Endodermal cell (in vitro differentiated cells): ENCODE data around the gene NUDT19. TPM values are rescaled to one million over a fixed set of nuclear protein-coding genes. Genes with fewer than 3 reads are reported as not detected.
A peak's percentile ranks its signal among the peaks of the same experiment; 100 is the strongest.

Experiments used
- DNase-seq: peaks from one replicate; pipeline ENCODE4 v3.0.0-alpha.2; 2017
- H3K27ac ChIP-seq: 2 replicates; pipeline ENCODE4 v1.5.1; 2013; ENCODE audit warnings: mild to moderate bottlenecking, low read depth, low read length, moderate library complexity
- H3K27me3 ChIP-seq: 2 replicates; pipeline ENCODE4 v1.6.1; 2013; ENCODE audit warnings: mild to moderate bottlenecking, low read length, moderate library complexity; ENCODE audit not compliant: insufficient read depth, control insufficient read depth, poor library complexity, severe bottlenecking
- H3K36me3 ChIP-seq: 2 replicates; pipeline ENCODE4 v1.7.0; 2013; ENCODE audit warnings: mild to moderate bottlenecking, low read length, moderate library complexity; ENCODE audit not compliant: control insufficient read depth, insufficient read depth
- H3K4me1 ChIP-seq: one replicate; pipeline ENCODE4 v1.7.0; 2013; ENCODE audit warnings: low read length; ENCODE audit not compliant: control insufficient read depth, insufficient read depth
- H3K4me3 ChIP-seq: 2 replicates; pipeline ENCODE4 v1.5.1; 2013; ENCODE audit warnings: mild to moderate bottlenecking, low read length, moderate library complexity
- H3K9ac ChIP-seq: 2 replicates; pipeline ENCODE4 v1.6.1; 2013; ENCODE audit warnings: mild to moderate bottlenecking, low read length, moderate library complexity; ENCODE audit not compliant: poor library complexity, severe bottlenecking; ENCODE audit errors: extremely low read depth
- H3K9me3 ChIP-seq: 2 replicates; pipeline ENCODE4 v1.6.1; 2013; ENCODE audit warnings: mild to moderate bottlenecking, low read length, moderate library complexity; ENCODE audit not compliant: control insufficient read depth
- H3K27ac Mint-ChIP-seq: 2 replicates; pipeline ENCODE4 v1.8.0; 2020; ENCODE audit warnings: mixed read lengths
- H3K27me3 Mint-ChIP-seq: 2 replicates; pipeline ENCODE4 v1.8.0; 2021; ENCODE audit warnings: mild to moderate bottlenecking, mixed read lengths; ENCODE audit not compliant: insufficient read depth
- H3K36me3 Mint-ChIP-seq: 2 replicates; pipeline ENCODE4 v1.8.0; 2020; ENCODE audit warnings: low read depth, mixed read lengths
- H3K4me1 Mint-ChIP-seq: 2 replicates; pipeline ENCODE4 v1.8.0; 2020; ENCODE audit warnings: mixed read lengths
- H3K4me3 Mint-ChIP-seq: 2 replicates; pipeline ENCODE4 v1.8.0; 2020; ENCODE audit warnings: mild to moderate bottlenecking, moderate library complexity, mixed read lengths
- H3K9me3 Mint-ChIP-seq: 2 replicates; pipeline ENCODE4 v1.8.0; 2020; ENCODE audit warnings: mild to moderate bottlenecking, mixed read lengths
- CTCF ChIP-seq: fragments of 200-600 bp; sonication (generic); conservative IDR thresholded peaks from 2 replicates; pipeline ENCODE4 v1.5.0; 2021; ENCODE audit warnings: antibody characterized with exemption, mild to moderate bottlenecking
- WGBS, 2 experiments: methylation state at CpG; one replicate each; pipeline versions ENCODE4 v1.1.5 to v1.1.7; 2013; ENCODE audit warnings: missing lambda C conversion rate in 2 of 2, mixed read lengths in 1 of 2; ENCODE audit not compliant: insufficient coverage in 1 of 2, insufficient read length in 1 of 2; 5-methylcytosine and 5-hydroxymethylcytosine counted together
- total RNA-seq, 2 donors: library from RNA; stranded (reverse); fragmentation: NEBNext Ultra II Directional in 1 of 2; extraction: Animal tissue kit (Norgen Biotek cat#: 25700) in 1 of 2; gene quantifications; 2 replicates in 1 of 2; 3 replicates in 1 of 2; pipeline ENCODE4 v1.2.1, GENCODE V29; 2021

Gene NUDT19
- total RNA-seq, 2 donors from 2014 or later, result 5.8 to 6.8 TPM

GRCh38 chr19:32718286-32718685 lies 26.7 kb downstream of the NUDT19 start:
- no peak for DNase-seq
- no peak for TF ChIP-seq CTCF
- 95 to 96% methylated on average over 7 of the region's 7 CpGs for WGBS, 2 experiments
- H3K4me1 ChIP-seq, result no peaks in the 10 kb centered on the region
- H3K27me3 ChIP-seq, result no peaks in the 10 kb centered on the region
- H3K9ac ChIP-seq, result no peak overlapping the region
- no peaks in the 10 kb centered on the region for H3K27me3 Mint-ChIP-seq
- H3K36me3 Mint-ChIP-seq, result peaks cover 11% of the 10 kb centered on the region
- no peak overlapping the region for H3K4me3 ChIP-seq
- no peaks in the 10 kb centered on the region for H3K36me3 ChIP-seq
- no peak overlapping the region for H3K27ac ChIP-seq
- peaks cover 2% of the 10 kb centered on the region for H3K9me3 Mint-ChIP-seq
- H3K9me3 ChIP-seq, result no peaks in the 10 kb centered on the region
- H3K27ac Mint-ChIP-seq, result no peak overlapping the region
- H3K4me3 Mint-ChIP-seq, result no peak overlapping the region
- no peaks in the 10 kb centered on the region for H3K4me1 Mint-ChIP-seq

- WGBS, 2 experiments, result 93 to 96% methylated on average over 16 to 44 of the region's 44 CpGs
- TF ChIP-seq CTCF, result peak; percentile 49
- H3K27ac Mint-ChIP-seq, result no peak within 1 kb of the TSS
Measured at GRCh38 chr19:32719611-32720059, 28.0 kb downstream of the NUDT19 start, which contains the start of gene TDRD12. Gene TDRD12 (plus strand): TSS chr19:32719767. CDS start chr19:32720073, 306 bp downstream.

GRCh38 chr19:32720216-32720935 lies 28.8 kb downstream of the NUDT19 start:
- Mint-ChIP-seq H3K36me3 (peaks cover 2% of the 10 kb centered on the region), H3K4me1 (no peaks in the 10 kb centered on the region), H3K4me3 (no peak overlapping the region), H3K27ac (no peak overlapping the region), H3K9me3 (peaks cover 2% of the 10 kb centered on the region), H3K27me3 (peaks cover 4% of the 10 kb centered on the region)
- Histone ChIP-seq H3K36me3 (no peaks in the 10 kb centered on the region), H3K9ac (no peak overlapping the region), H3K4me1 (no peaks in the 10 kb centered on the region), H3K27me3 (no peaks in the 10 kb centered on the region), H3K27ac (no peak overlapping the region), H3K9me3 (no peaks in the 10 kb centered on the region), H3K4me3 (no peak overlapping the region)
- peak; percentile 45 for DNase-seq
- TF ChIP-seq CTCF, result no peak
- WGBS, 2 experiments, result 97 to 100% methylated on average over 2 to 16 of the region's 22 CpGs

More at GRCh38 chr19:32719611-32720059, 28.0 kb downstream of the NUDT19 start, which contains the start of gene TDRD12:
- H3K9me3 Mint-ChIP-seq, result peaks cover 2% of the 10 kb centered on the region
- Histone ChIP-seq H3K9me3 (no peaks in the 10 kb centered on the region), H3K36me3 (no peaks in the 10 kb centered on the region), H3K4me1 (no peaks in the 10 kb centered on the region), H3K9ac (no peak within 1 kb of the TSS), H3K4me3 (no peak within 1 kb of the TSS), H3K27ac (no peak within 1 kb of the TSS), H3K27me3 (no peaks in the 10 kb centered on the region)
- no peak within 1 kb of the TSS for H3K4me3 Mint-ChIP-seq
- peaks cover under 1% of the 10 kb centered on the region for H3K27me3 Mint-ChIP-seq
- peak; percentile 75 for DNase-seq
- peaks cover 9% of the 10 kb centered on the region for H3K36me3 Mint-ChIP-seq
- no peaks in the 10 kb centered on the region for H3K4me1 Mint-ChIP-seq
